ENCODE results near the gene PRKCH.

PRKCH gene

DNA sequence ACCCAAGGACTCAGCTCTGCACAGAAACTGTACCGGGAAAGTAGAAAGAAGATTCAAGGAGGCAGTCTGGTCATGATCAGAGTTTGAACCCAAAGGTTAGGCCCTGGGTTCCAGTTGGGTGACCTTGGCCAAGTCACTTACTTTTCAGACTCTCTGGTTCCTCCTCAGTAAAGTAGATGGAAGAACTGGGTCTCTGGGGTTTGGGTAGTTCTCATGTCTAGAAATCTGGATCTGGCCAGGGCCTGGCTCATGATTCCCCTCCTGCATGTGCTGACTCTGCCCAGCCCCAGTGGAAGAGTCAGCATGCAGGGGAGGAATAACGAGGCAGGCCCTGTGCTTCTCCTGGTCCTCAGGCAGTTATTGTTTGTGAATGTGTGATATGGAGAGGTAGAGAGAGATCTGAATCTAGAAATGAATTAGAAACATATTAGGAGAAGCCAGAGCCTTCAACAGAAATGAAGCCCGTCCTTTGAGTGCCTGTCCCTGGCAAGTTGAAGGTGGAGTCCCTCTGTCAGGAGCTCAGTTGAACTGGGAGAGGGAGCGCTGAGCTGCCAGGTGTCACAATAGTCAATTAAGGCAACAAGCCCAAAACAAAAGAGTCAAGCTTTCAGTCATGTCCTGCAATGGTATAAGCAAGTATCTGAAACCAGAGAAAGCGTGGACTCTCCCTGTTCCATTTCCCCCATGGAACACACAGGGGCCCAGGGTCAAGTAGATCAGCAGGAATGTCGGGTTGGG lies 242.7 kb downstream of the PRKCH start:
- Mint-ChIP-seq H3K9me3 (no peaks in the 10 kb centered on the region), H3K4me3 (no peak overlapping the region), H3K4me1 (ENCODE audit: low read depth) (peaks cover 82% of the 10 kb centered on the region), H3K27ac (peak overlapping the region; percentile 78), H3K36me3 (ENCODE audit: low read depth) (no peaks in the 10 kb centered on the region), H3K27me3 (no peaks in the 10 kb centered on the region)

DNA sequence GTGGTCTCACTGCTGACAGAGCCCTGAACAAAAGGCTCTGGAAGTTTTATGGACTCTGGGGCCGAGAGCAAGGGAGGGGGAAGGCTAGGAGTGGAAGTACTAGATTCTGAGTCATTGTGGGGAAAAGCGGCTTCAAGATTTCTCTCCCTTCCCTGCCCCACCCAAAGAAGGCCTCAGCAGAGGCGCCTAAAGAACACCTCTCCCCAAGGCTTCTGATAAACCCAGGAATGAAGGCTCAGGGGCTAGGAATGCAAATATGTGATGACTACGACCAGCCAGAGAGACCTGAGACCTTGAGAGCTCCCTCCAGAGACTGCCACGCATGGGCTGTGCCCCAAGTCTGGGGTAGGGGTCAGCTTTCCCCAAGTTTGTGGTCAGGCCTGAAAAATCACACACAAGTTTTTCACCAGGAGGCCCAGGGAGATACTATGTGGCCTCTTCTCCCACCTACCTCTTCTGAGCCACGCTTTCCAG lies 243.3 kb downstream of the PRKCH start:
- peak overlapping the region; percentile 18 for H3K27ac Mint-ChIP-seq
- no peaks in the 10 kb centered on the region for H3K27me3 Mint-ChIP-seq
- H3K9me3 Mint-ChIP-seq: no peaks in the 10 kb centered on the region
- peaks cover 88% of the 10 kb centered on the region for H3K4me1 Mint-ChIP-seq (ENCODE audit: low read depth)
- H3K36me3 Mint-ChIP-seq (ENCODE audit: low read depth): no peaks in the 10 kb centered on the region
- no peak overlapping the region for H3K4me3 Mint-ChIP-seq

DNA sequence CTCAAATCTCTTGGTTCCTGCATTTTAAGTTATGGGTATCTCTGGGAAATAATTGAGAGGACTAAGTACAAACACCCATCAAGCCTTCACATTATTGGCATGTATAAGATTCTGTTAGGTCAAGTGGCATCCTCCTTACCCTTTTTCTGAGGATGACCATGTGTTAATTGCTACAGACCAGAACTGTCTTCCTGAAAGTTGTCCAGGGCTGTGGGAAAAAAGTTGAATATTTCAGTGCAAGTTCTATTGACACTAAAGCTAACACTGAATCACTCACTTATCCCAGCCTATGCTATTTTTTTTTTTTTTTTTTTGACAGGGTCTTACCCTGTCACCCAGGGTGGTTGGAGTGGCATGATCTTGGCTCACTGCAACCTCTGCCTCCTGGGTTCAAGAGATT lies 243.8 kb downstream of the PRKCH start:
- no peaks in the 10 kb centered on the region for H3K36me3 Mint-ChIP-seq (ENCODE audit: low read depth)
- no peak overlapping the region for H3K4me3 Mint-ChIP-seq
- no peaks in the 10 kb centered on the region for H3K27me3 Mint-ChIP-seq
- peaks cover 93% of the 10 kb centered on the region for H3K4me1 Mint-ChIP-seq (ENCODE audit: low read depth)
- H3K27ac Mint-ChIP-seq: peak overlapping the region; percentile 18
- no peaks in the 10 kb centered on the region for H3K9me3 Mint-ChIP-seq

DNA sequence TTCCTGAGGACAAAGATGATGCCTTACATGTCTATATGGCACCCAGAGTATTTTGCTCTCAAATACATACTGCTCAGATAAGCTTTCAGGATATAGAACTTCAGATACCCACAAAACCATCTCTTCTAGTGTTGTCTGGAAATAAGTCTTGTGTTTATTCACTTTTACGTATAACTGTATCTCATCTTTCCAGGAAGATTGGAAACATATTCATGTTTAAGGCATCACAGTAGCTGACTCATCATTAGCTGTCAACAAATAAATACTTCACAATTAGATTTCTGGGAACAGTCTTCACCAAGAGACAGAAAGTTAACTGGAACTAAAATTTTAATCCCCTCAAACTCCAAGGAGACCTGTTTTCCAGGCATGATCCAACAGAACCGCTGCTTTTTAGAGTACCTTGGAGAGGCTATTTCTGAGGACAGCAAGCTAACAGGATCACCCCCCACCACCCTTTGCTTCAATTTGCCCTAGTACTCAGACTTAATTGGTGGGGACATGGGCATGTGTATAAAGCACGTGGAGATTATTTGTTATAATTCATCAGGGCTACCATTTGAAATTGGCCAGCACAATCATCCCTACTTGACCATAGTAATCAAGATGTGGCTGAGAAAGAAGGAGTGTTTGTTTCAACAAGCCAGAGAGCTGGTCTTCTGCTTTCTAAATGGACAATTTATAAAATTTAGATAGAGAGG lies 244.6 kb downstream of the PRKCH start:
- H3K4me1 Mint-ChIP-seq (ENCODE audit: low read depth): peaks cover 97% of the 10 kb centered on the region
- no peak overlapping the region for H3K4me3 Mint-ChIP-seq
- no peaks in the 10 kb centered on the region for H3K9me3 Mint-ChIP-seq
- H3K27me3 Mint-ChIP-seq: no peaks in the 10 kb centered on the region
- H3K27ac Mint-ChIP-seq: peak overlapping the region; percentile 64
- no peaks in the 10 kb centered on the region for H3K36me3 Mint-ChIP-seq (ENCODE audit: low read depth)

DNA sequence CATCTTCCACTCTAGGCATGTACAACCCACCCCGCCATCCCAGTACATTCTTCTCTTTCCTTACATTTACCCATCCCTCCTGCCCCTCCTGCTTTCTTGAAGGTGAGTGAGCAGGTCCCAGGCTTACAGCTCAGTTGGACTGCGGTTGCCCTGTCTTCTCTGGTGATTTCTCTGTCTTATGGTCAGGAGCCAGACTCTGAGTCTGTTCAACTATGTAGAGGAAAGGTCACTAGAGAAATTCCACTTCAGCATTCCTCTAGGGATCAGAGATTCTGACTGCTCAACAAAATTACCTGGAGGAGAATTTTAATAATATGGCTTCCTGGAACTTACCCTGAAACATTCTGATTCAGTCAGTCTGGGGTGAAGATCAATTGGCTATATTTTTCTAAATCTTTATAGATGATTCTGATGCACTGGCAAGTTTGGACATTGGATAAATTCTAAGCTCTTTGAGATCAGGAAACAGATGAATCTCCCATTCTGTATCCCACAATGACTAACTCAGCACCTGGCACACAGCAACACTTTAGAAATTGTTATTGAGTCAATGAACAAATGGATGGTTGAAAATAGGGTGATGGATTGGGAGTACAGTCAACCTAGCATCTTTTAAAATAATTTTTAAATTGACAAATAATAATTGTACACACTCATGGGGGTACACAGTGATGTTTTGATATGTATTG lies 245.3 kb downstream of the PRKCH start:
- Mint-ChIP-seq H3K27me3 (no peaks in the 10 kb centered on the region), H3K4me3 (no peak overlapping the region), H3K27ac (peak overlapping the region; percentile 72), H3K36me3 (ENCODE audit: low read depth) (no peaks in the 10 kb centered on the region), H3K9me3 (no peaks in the 10 kb centered on the region), H3K4me1 (ENCODE audit: low read depth) (peaks cover 96% of the 10 kb centered on the region)

DNA sequence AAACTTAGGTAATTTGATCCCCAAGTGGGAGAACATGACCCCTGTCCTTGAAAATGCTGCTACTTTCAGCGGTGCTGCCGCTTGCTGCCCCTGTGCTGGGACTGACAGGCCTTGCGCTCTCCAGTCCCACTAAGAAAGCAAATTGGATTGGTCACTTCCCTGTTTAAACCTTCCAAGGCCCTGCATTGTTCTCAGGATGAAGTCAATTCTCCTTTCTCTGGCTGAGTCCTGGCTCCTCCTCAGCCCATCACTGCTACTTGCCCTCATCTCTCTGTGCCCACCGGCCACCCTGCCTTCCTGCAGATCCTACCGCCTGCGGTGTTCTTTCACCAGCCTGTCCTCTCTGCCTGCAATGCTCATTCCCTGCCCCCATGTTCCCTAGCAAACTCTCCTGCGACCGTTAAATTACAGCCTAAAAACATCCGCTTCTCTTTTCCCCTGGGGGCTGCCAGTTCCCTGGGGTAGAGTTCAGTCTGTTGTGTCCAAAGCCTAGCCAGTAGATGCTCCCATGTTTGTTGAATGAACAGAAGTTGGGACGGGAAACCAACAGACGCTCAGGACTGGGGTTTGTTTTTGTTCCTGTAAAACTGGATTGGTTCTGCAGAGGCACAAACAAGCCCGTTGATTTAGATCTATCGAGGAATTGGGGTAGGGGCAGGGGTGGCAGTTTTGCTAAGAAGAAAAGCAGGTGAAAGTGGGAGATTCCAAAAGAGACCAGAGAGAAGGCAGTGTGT lies 246.6 kb downstream of the PRKCH start:
- no peaks in the 10 kb centered on the region for H3K9me3 Mint-ChIP-seq
- H3K4me3 Mint-ChIP-seq: peak overlapping the region; percentile 55
- peak overlapping the region; percentile 50 for H3K27ac Mint-ChIP-seq
- no peaks in the 10 kb centered on the region for H3K27me3 Mint-ChIP-seq
- no peaks in the 10 kb centered on the region for H3K36me3 Mint-ChIP-seq (ENCODE audit: low read depth)
- peaks cover 93% of the 10 kb centered on the region for H3K4me1 Mint-ChIP-seq (ENCODE audit: low read depth)

DNA sequence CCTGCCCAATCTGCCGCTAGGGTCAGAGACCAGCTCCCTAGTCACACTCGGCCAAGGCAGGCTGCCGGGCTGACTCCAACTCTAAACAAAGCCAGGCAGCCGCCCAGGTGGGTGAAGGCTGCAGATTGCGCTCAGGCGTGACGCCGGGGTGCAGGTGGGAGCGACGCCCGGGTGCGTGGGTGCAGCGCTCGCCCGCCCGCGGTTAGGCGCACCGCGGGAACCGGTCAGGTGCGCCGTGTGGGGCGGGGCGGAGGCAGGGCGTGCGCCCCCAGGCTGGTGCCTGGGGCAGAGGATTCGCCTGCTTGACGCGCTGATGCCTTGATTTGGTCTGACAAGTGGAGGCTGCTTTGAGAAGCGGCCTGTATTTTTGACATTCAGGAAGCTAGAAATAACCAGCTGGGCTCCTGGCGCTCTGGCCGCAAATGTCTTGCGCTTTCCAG lies 247.2 kb downstream of the PRKCH start:
- Mint-ChIP-seq H3K27ac (peak overlapping the region; percentile 83), H3K4me3 (peak overlapping the region; percentile 66), H3K36me3 (ENCODE audit: low read depth) (no peaks in the 10 kb centered on the region), H3K4me1 (ENCODE audit: low read depth) (peaks cover 93% of the 10 kb centered on the region), H3K9me3 (no peaks in the 10 kb centered on the region), H3K27me3 (no peaks in the 10 kb centered on the region)

DNA sequence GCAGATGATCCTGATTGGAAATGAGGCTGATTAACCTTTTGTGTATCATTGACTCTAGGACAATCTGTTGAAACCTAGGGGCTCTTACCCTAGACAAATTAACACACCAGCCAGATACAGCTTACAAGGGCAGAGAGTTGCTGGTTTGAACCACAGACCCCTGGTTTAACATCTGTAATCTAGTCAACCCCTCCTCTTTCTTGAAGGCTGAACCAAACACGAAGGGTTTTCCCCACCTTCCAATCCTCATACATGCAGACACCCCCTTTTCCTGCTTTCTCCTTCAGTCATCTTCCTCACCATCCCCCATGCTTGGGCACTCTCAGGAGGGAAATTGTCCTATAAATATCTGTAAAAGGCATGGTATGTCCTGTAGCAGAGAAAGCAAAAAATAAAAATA lies 247.9 kb downstream of the PRKCH start:
- Mint-ChIP-seq H3K27me3 (no peaks in the 10 kb centered on the region), H3K27ac (peak overlapping the region; percentile 83)

DNA sequence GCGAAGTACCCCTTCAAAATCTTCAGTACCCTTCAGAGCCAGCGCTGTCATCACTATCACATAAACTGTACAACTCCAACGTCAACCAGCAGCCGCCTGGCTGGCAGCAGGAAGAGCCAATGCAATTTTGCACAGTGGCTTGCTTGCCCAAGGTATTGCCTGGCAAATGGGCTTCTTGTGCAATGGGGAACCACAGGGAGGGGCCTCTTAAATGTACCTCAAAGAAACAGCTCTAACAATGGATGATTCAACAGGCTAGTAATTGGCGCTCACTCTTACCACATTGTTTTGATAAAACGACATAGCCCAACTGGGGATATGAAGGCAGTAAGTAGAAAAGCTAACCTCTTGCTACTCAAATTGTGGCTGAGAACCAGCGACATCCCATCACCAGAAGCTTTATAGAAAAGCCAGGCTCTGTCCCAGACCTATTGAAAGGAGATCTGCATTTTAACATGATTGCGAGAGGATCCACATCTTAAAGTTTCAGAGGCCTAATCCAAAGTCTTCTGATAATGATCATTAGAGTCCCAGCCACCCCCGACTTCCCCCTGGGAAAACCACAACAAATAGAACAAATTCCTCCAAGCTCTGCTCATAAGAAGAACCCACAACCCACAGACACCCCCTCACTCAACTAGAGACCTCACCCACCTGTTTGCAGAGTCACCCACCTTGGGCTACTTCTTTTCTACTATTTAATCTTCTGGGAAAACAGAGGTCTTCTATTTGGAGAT lies 248.6 kb downstream of the PRKCH start:
- Mint-ChIP-seq H3K27me3 (no peaks in the 10 kb centered on the region), H3K4me1 (ENCODE audit: low read depth) (peaks cover 90% of the 10 kb centered on the region), H3K9me3 (no peaks in the 10 kb centered on the region), H3K4me3 (peak overlapping the region; percentile 66), H3K36me3 (ENCODE audit: low read depth) (no peaks in the 10 kb centered on the region), H3K27ac (peak overlapping the region; percentile 83)

More for the DNA sequence above, 247.9 kb downstream of the PRKCH start:
- Mint-ChIP-seq H3K36me3 (ENCODE audit: low read depth) (no peaks in the 10 kb centered on the region), H3K4me3 (peak overlapping the region; percentile 66), H3K4me1 (ENCODE audit: low read depth) (peaks cover 93% of the 10 kb centered on the region), H3K9me3 (no peaks in the 10 kb centered on the region)

DNA sequence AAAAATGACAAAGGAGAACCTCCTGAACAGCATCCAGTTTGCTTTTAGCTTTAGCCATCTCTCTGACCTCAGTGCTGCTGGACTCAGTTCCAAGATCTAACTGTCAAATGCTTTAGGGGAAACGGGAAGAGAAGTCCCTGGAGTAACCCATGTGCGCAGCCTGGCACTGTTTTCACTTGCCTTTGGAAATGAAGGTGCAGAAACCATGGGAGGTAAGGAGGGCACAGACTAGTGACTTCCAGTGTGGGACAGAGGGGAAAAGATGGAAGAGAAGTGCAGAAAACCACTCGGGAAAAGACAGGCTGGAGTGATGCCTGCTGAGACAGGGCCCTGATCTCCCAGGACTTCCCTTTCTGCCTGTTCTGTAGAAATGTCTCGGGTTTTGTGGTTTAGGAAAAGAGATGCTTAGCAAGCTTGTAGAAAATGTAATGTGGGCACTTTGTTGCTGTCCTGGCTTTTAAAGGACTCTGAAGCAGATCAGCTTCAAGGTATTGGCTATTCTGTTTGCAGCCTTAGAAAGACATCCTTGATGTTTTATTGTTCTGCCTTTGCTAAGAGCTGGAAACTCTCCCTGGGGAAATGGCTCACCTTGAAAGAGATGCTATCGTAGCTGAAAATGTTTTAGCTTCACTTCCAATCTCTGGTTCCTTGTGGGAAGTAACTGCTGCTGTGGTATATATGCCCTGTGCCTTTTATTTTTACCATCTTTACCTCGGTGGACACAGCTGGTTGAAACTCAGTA lies 249.3 kb downstream of the PRKCH start:
- H3K4me1 Mint-ChIP-seq (ENCODE audit: low read depth): peaks cover 90% of the 10 kb centered on the region
- H3K27ac Mint-ChIP-seq: peak overlapping the region; percentile 83
- H3K27me3 Mint-ChIP-seq: no peaks in the 10 kb centered on the region
- H3K4me3 Mint-ChIP-seq: peak overlapping the region; percentile 52
- no peaks in the 10 kb centered on the region for H3K36me3 Mint-ChIP-seq (ENCODE audit: low read depth)
- no peaks in the 10 kb centered on the region for H3K9me3 Mint-ChIP-seq

DNA sequence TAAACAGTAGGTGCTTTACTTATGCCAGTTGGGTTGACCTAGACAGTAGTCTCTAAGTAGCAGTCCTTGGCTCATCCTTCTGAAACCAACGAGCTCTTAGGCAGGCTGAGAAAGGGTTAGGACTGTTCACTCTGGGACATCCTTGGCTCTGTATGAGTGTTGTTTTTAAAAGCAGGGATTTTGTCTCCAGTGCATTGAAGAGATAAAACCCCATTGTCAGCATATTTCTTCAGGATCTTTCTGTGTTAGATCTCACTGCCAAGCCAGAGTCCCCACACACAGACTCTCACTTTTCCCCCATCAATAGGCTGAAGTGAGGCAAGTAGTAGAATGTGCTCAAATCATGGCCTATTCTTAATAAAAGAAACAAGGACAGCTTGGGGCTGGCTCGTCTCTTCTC lies 250.5 kb downstream of the PRKCH start:
- no peak overlapping the region for H3K4me3 Mint-ChIP-seq
- no peaks in the 10 kb centered on the region for H3K36me3 Mint-ChIP-seq (ENCODE audit: low read depth)
- no peaks in the 10 kb centered on the region for H3K9me3 Mint-ChIP-seq
- H3K4me1 Mint-ChIP-seq (ENCODE audit: low read depth): peaks cover 81% of the 10 kb centered on the region
- no peak overlapping the region for H3K27ac Mint-ChIP-seq
- no peaks in the 10 kb centered on the region for H3K27me3 Mint-ChIP-seq

DNA sequence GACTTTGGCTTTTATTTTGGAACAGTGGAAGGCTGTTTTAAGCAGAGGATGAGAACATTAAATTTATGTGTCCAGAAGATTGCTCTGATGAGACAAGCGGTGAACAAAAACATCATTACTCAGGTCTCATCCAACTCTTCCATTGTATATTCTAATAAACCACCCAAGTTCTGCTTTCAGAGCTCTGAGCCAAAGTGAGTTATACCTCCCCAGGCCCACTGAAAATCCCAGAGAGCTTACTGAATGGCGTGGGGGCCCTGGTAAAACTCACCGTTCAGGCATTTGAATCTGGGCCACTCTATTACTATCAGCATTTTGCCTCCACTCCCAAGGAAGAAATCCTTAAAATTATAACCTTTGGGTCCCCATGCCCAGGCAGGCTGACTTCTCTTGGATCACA lies 251.9 kb downstream of the PRKCH start:
- Mint-ChIP-seq H3K4me3 (no peak overlapping the region), H3K9me3 (no peaks in the 10 kb centered on the region), H3K27ac (peak overlapping the region; percentile 62), H3K27me3 (no peaks in the 10 kb centered on the region), H3K4me1 (ENCODE audit: low read depth) (peaks cover 82% of the 10 kb centered on the region), H3K36me3 (ENCODE audit: low read depth) (no peaks in the 10 kb centered on the region)

DNA sequence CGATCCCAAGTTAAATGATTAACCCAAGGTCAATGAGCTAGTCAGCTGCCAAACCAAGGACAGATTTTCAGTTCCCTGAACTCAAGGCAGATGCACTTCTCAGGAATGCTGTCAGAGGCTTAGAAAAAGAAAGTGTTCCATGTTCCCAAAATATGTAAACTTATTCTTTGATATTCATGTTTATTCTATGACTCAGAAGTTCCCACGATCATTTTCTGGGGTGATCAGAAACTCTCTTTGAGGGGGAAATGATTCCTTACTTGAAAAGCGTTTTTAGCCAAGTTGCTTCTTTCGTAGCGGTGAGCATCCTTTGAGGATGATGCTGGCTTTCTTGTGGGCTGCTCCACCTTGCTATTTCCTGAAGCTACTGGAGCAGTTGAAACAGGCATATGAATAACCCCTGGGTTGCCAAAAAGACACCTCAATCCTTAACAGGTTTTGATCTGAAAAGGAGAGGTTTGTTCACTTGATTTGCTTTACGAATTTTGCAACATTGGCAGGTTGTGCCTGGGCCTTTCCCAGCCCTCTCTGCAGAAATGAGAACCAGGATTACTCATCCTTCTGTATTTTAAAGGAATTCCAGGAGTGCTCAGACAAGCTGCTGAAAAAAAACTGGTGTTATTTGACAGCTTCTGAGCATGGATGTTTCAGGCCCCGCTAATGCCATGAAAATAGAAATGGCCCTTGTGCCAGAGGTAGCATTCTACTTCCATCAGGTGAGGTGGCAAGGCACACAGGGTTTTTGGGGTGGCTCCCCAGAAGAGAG lies 252.6 kb downstream of the PRKCH start:
- peaks cover 82% of the 10 kb centered on the region for H3K4me1 Mint-ChIP-seq (ENCODE audit: low read depth)
- no peak overlapping the region for H3K4me3 Mint-ChIP-seq
- no peaks in the 10 kb centered on the region for H3K9me3 Mint-ChIP-seq
- H3K36me3 Mint-ChIP-seq (ENCODE audit: low read depth): no peaks in the 10 kb centered on the region
- no peaks in the 10 kb centered on the region for H3K27me3 Mint-ChIP-seq
- H3K27ac Mint-ChIP-seq: peak overlapping the region; percentile 62
